Left ventricle myocardium inferior (tissue), 1 donor: ENCODE measurements around the gene SLC15A5. TPM values are rescaled to one million over a fixed set of nuclear protein-coding genes. Genes with fewer than 3 reads are reported as not detected.

Experiments
- DNase-seq: peaks from one replicate; pipeline ENCODE4 v3.0.0-alpha.2; 2020
- H3K27ac ChIP-seq: fragments of 200-600 bp; replicated peaks from 2 replicates; pipeline ENCODE4 v1.8.0; 2021
- H3K27me3 ChIP-seq: fragments of 200-600 bp; 2 replicates; pipeline ENCODE4 v1.8.0; 2021; ENCODE audit warnings: low read depth
- H3K36me3 ChIP-seq: fragments of 200-600 bp; 2 replicates; pipeline ENCODE4 v1.8.0; 2021
- H3K4me1 ChIP-seq: fragments of 200-600 bp; 2 replicates; pipeline ENCODE4 v1.8.0; 2021
- H3K4me3 ChIP-seq: fragments of 200-600 bp; 2 replicates; pipeline ENCODE4 v1.8.0; 2021; ENCODE audit warnings: mild to moderate bottlenecking, moderate library complexity
- H3K9me3 ChIP-seq: fragments of 200-600 bp; replicated peaks from 2 replicates; pipeline ENCODE4 v1.8.0; 2021
- intact Hi-C: fragments of 100-400 bp; cut with micrococcal nuclease; formaldehyde crosslinking; loops from one replicate; pipeline ENCODE4 v1.11.0; 2022
- long read RNA-seq: library from polyadenylated mRNA; unstranded; transcript quantifications from one replicate; pipeline ENCODE4 v2.0.0, GENCODE V29; 2021
- total RNA-seq: library from RNA; stranded (reverse); fragmentation: NEBNext Ultra II Directional; extraction: Animal tissue kit (Norgen Biotek cat#: 25700); gene quantifications from one replicate; pipeline ENCODE4 v1.2.1, GENCODE V29; 2021
- TF ChIP-seq, protein P1 (sequence below): fragments of 200-600 bp; IDR thresholded peaks from 2 replicates; pipeline ENCODE4 v1.8.0; 2021; ENCODE audit warnings: antibody characterized with exemption, mild to moderate bottlenecking, borderline replicate concordance
- donor health status: DM: no; HTN: yes; CAD: no; lungs with severe emphysema.

Gene SLC15A5, protein sequence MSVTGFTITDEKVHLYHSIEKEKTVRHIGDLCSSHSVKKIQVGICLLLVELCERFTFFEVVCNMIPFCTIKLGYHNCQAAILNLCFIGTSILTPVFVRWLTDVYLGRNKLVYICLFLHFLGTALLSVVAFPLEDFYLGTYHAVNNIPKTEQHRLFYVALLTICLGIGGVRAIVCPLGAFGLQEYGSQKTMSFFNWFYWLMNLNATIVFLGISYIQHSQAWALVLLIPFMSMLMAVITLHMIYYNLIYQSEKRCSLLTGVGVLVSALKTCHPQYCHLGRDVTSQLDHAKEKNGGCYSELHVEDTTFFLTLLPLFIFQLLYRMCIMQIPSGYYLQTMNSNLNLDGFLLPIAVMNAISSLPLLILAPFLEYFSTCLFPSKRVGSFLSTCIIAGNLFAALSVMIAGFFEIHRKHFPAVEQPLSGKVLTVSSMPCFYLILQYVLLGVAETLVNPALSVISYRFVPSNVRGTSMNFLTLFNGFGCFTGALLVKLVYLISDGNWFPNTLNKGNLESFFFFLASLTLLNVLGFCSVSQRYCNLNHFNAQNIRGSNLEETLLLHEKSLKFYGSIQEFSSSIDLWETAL
- total RNA-seq: not detected
- long read RNA-seq, partial matches to known transcripts: 0 of 1 reads
- long read RNA-seq, other reads (novel, unspliced or antisense): 1 of 1 reads

GRCh38 chr12:16277585-16277984 lies at the start of gene SLC15A5:
TSS of gene SLC15A5 (minus strand) at chr12:16277685. CDS start at chr12:16277685, 0 bp downstream.
- Histone ChIP-seq H3K9me3 (no peaks in the 10 kb centered on the region), H3K36me3 (no peaks in the 10 kb centered on the region), H3K27ac (no peak within 1 kb of the TSS), H3K27me3 (no peaks in the 10 kb centered on the region), H3K4me3 (no peak within 1 kb of the TSS), H3K4me1 (no peaks in the 10 kb centered on the region)
- TF ChIP-seq, protein P1, sequence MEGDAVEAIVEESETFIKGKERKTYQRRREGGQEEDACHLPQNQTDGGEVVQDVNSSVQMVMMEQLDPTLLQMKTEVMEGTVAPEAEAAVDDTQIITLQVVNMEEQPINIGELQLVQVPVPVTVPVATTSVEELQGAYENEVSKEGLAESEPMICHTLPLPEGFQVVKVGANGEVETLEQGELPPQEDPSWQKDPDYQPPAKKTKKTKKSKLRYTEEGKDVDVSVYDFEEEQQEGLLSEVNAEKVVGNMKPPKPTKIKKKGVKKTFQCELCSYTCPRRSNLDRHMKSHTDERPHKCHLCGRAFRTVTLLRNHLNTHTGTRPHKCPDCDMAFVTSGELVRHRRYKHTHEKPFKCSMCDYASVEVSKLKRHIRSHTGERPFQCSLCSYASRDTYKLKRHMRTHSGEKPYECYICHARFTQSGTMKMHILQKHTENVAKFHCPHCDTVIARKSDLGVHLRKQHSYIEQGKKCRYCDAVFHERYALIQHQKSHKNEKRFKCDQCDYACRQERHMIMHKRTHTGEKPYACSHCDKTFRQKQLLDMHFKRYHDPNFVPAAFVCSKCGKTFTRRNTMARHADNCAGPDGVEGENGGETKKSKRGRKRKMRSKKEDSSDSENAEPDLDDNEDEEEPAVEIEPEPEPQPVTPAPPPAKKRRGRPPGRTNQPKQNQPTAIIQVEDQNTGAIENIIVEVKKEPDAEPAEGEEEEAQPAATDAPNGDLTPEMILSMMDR: no peak
- DNase-seq: no peak
- intact Hi-C loops: no loop called here

- Histone ChIP-seq H3K4me3 (no peak overlapping the region), H3K4me1 (no peaks in the 10 kb centered on the region), H3K27ac (no peak overlapping the region), H3K9me3 (peaks cover 11% of the 10 kb centered on the region), H3K27me3 (no peaks in the 10 kb centered on the region), H3K36me3 (no peaks in the 10 kb centered on the region)
- intact Hi-C loops: no loop called here
- DNase-seq: no peak
- TF ChIP-seq, protein P1: no peak
These were observed 47.9 kb upstream of the SLC15A5 start for GRCh38 chr12:16325426-16325825.

- Histone ChIP-seq H3K27me3 (no peaks in the 10 kb centered on the region), H3K9me3 (peaks cover 11% of the 10 kb centered on the region), H3K4me3 (no peak overlapping the region), H3K4me1 (no peaks in the 10 kb centered on the region), H3K36me3 (no peaks in the 10 kb centered on the region), H3K27ac (no peak overlapping the region)
- DNase-seq: no peak
- TF ChIP-seq, protein P1: no peak
- intact Hi-C loops: no loop called here
These were observed 47.3 kb upstream of the SLC15A5 start for GRCh38 chr12:16324772-16325171.

DNA sequence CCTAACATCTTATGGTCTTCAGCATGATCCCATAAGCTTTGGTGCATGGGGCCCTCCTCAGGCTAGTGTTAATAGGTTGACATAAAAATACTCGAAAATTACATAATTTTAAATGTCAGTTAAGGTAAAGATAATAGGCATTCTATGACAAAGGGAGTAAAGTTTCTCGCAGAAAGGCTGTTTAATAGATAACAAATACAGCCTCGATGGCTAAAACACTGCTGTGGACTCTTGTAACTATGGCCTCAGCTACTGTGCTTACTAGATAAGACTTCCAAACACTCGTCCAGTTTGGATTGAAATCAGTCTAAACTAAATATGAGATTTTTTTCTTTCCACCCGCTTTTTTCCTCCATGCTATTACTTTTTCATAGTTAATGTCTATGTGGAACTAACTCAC lies 46.8 kb upstream of the SLC15A5 start:
- intact Hi-C loops: no loop called here
- H3K27me3 ChIP-seq: no peaks in the 10 kb centered on the region
- H3K36me3 ChIP-seq: no peaks in the 10 kb centered on the region
- peaks cover 11% of the 10 kb centered on the region for H3K9me3 ChIP-seq
- DNase-seq: no peak
- no peak overlapping the region for H3K27ac ChIP-seq
- H3K4me1 ChIP-seq: no peaks in the 10 kb centered on the region
- no peak overlapping the region for H3K4me3 ChIP-seq
- TF ChIP-seq, protein P1: no peak

DNA sequence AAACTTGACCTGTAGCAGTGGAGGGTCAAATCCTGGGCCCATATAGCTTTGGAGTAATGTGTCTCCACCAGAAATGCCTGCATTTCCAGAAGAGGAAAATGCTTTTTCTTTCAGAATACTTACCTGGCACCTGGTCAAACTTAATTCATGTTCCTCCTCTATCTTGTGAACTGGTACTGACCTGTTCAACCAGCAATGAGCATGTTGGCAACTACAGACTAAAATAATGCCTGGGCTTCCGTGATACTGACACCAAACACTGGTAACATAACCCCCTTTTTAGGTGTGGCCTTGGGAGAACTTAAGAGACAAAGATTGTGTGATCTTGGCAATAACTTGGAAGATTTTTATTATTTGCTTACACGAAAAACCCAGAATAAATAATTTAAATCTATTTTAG lies 46.2 kb upstream of the SLC15A5 start:
- no peak overlapping the region for H3K27ac ChIP-seq
- no peaks in the 10 kb centered on the region for H3K4me1 ChIP-seq
- no peaks in the 10 kb centered on the region for H3K27me3 ChIP-seq
- H3K4me3 ChIP-seq: no peak overlapping the region
- intact Hi-C loops: no loop called here
- peaks cover 11% of the 10 kb centered on the region for H3K9me3 ChIP-seq
- no peak for DNase-seq
- no peaks in the 10 kb centered on the region for H3K36me3 ChIP-seq
- TF ChIP-seq, protein P1: no peak
